Panc1 (cell line): Measurements from ENCODE around the gene ITGB5. TPM values are rescaled to one million over a fixed set of nuclear protein-coding genes. Genes with fewer than 3 reads are reported as not detected.

Experiments used
- ATAC-seq: fragments of 200-7000 bp; cut with Tn5 transposase; 2 replicates; pipeline ENCODE4 v1.9.1; 2020; ENCODE audit warnings: mild to moderate bottlenecking, moderate library complexity
- BruUV-seq: library from RNA; stranded (reverse); fragments of 400-500 nt; replicated peaks from 2 replicates; lab custom pipeline; 2021; lab: Mats Ljungman, UMichigan
- CTCF ChIA-PET: fragments of 300-600 bp; sonication (Branson Sonifier 250); formaldehyde crosslinking; loops from one replicate; lab custom pipeline; 2022; ENCODE audit warnings: antibody characterized with exemption; lab: Charles Lee
- POLR2A ChIA-PET: fragments of 300-600 bp; sonication (Branson Sonifier 250); formaldehyde crosslinking; loops from one replicate; lab custom pipeline; 2022; ENCODE audit warnings: antibody characterized with exemption; lab: Charles Lee
- DNase-seq: peaks from one replicate; pipeline ENCODE4 v3.0.0-alpha.2; 2010; ENCODE audit warnings: low read depth, low spot score
- H3K27ac ChIP-seq: 2 replicates; pipeline ENCODE4 v1.5.1; 2011; ENCODE audit warnings: mild to moderate bottlenecking, low read length, inconsistent platforms
- H3K27me3 ChIP-seq: fragments of 200-500 bp; sonication (Bioruptor generic); 2 replicates; pipeline ENCODE4 v1.6.0; 2014; ENCODE audit warnings: low read length, inconsistent platforms; ENCODE audit not compliant: control insufficient read depth, insufficient read depth
- H3K36me3 ChIP-seq: fragments of 200-500 bp; sonication (Bioruptor generic); 2 replicates; pipeline ENCODE4 v1.5.1; 2014; ENCODE audit warnings: inconsistent platforms, mild to moderate bottlenecking, low read length, moderate library complexity; ENCODE audit not compliant: control insufficient read depth, insufficient read depth
- H3K4me1 ChIP-seq: 2 replicates; pipeline ENCODE4 v1.5.1; 2011; ENCODE audit warnings: inconsistent platforms, mild to moderate bottlenecking, low read length, moderate library complexity; ENCODE audit not compliant: control insufficient read depth, insufficient read depth
- H3K4me3 ChIP-seq, 2 experiments: 2 replicates each; pipeline ENCODE4 v1.5.1; 2011 to 2012; ENCODE audit warnings: low read depth in 2 of 2, low read length in 2 of 2, mild to moderate bottlenecking in 2 of 2, inconsistent platforms in 1 of 2, moderate library complexity in 1 of 2
- H3K9me3 ChIP-seq: fragments of 200-500 bp; sonication (Bioruptor generic); 2 replicates; pipeline ENCODE4 v1.5.1; 2014; ENCODE audit warnings: low read depth, mild to moderate bottlenecking, inconsistent platforms, low read length, moderate library complexity; ENCODE audit not compliant: control insufficient read depth, insufficient read depth
- POLR2AphosphoS5 ChIP-seq: IDR thresholded peaks from 2 replicates; pipeline ENCODE4 v1.6.1; 2012; ENCODE audit warnings: mild to moderate bottlenecking, low read depth, low read length, moderate library complexity
- SIN3A ChIP-seq: IDR thresholded peaks from 2 replicates; pipeline ENCODE4 v1.6.1; 2012; ENCODE audit warnings: low read depth, mild to moderate bottlenecking, low read length, moderate library complexity, borderline replicate concordance; ENCODE audit not compliant: insufficient read depth
- TCF7L2 ChIP-seq: IDR thresholded peaks from 2 replicates; pipeline ENCODE4 v1.6.1; 2011; ENCODE audit warnings: mild to moderate bottlenecking, low read depth, low read length, inconsistent platforms
- in situ Hi-C: cut with HindIII; loops from 2 replicates; pipeline ENCODE4 v1.10.0; 2016; ENCODE audit warnings: low sequenced_read_pairs, low pct_unique_long_range_greater_than_20kb
- intact Hi-C: fragments of 100-400 bp; cut with micrococcal nuclease; formaldehyde crosslinking; loops from one replicate; pipeline ENCODE4 v1.10.0; 2022; ENCODE audit not compliant: unreplicated experiment
- total RNA-seq: library from RNA; stranded (reverse); gene quantifications from one replicate; pipeline ENCODE4 v1.2.1, GENCODE V29; 2021; ENCODE audit not compliant: unreplicated experiment
- TF ChIP-seq, protein P1 (sequence below): fragments of 450-650 bp; IDR thresholded peaks from 2 replicates; pipeline ENCODE4 v1.5.1; 2017; ENCODE audit warnings: mild to moderate bottlenecking
- TF ChIP-seq, protein P2 (sequence below), 2 experiments: IDR thresholded peaks; 2 replicates each; pipeline ENCODE4 v1.6.1; 2011 to 2012; ENCODE audit warnings: low read depth in 2 of 2, control low read depth in 1 of 2, low read length in 1 of 2, mild to moderate bottlenecking in 1 of 2, moderate library complexity in 1 of 2; ENCODE audit not compliant: insufficient read depth in 1 of 2

Gene ITGB5
- total RNA-seq, 1 experiment from 2014 or later = 446 TPM

DNA sequence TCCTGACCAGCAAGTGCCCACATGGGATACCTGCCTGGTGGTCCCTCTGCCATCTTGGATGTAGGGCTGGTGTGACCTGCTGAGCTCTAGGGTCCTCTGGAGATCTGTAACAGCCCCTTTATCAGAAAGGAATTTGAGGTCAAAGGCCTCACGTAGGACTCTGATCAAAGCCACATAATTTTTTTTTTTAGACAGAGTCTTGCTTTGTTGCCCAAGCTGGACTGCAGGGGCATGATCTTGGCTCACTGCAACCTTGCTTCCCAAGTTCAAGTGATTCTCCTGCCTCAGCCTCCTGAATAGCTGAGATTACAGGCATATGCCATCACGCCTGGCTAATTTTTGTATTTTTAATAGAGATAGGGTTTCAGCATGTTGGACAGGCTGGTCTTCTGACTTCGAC lies 9.5 kb downstream of the ITGB5 start:
- no peak for ATAC-seq
- in situ Hi-C loops = loop anchor here (5.0 kb wide), 1 partner anchor 35 kb away; no protein-coding TSS in a partner anchor
- H3K4me3 ChIP-seq = no peak overlapping the region
- H3K27me3 ChIP-seq = no peaks in the 10 kb centered on the region
- no TSS peak for BruUV-seq
- H3K9me3 ChIP-seq = no peaks in the 10 kb centered on the region
- intact Hi-C loops = no loop called here
- H3K4me1 ChIP-seq = peaks cover 76% of the 10 kb centered on the region
- POLR2A ChIA-PET = interaction anchor here (0.5 to 0.8 kb wide), 2 partner anchors 9 to 16 kb away, joined by 3 read pairs; no protein-coding TSS in a partner anchor
- H3K36me3 ChIP-seq = no peaks in the 10 kb centered on the region
- CTCF ChIA-PET = no interaction called here
- TF ChIP-seq, protein P1, sequence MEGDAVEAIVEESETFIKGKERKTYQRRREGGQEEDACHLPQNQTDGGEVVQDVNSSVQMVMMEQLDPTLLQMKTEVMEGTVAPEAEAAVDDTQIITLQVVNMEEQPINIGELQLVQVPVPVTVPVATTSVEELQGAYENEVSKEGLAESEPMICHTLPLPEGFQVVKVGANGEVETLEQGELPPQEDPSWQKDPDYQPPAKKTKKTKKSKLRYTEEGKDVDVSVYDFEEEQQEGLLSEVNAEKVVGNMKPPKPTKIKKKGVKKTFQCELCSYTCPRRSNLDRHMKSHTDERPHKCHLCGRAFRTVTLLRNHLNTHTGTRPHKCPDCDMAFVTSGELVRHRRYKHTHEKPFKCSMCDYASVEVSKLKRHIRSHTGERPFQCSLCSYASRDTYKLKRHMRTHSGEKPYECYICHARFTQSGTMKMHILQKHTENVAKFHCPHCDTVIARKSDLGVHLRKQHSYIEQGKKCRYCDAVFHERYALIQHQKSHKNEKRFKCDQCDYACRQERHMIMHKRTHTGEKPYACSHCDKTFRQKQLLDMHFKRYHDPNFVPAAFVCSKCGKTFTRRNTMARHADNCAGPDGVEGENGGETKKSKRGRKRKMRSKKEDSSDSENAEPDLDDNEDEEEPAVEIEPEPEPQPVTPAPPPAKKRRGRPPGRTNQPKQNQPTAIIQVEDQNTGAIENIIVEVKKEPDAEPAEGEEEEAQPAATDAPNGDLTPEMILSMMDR = no peak
- TF ChIP-seq SIN3A (no peak), TCF7L2 (peak; percentile 57), POLR2AphosphoS5 (no peak)
- TF ChIP-seq, protein P2, sequence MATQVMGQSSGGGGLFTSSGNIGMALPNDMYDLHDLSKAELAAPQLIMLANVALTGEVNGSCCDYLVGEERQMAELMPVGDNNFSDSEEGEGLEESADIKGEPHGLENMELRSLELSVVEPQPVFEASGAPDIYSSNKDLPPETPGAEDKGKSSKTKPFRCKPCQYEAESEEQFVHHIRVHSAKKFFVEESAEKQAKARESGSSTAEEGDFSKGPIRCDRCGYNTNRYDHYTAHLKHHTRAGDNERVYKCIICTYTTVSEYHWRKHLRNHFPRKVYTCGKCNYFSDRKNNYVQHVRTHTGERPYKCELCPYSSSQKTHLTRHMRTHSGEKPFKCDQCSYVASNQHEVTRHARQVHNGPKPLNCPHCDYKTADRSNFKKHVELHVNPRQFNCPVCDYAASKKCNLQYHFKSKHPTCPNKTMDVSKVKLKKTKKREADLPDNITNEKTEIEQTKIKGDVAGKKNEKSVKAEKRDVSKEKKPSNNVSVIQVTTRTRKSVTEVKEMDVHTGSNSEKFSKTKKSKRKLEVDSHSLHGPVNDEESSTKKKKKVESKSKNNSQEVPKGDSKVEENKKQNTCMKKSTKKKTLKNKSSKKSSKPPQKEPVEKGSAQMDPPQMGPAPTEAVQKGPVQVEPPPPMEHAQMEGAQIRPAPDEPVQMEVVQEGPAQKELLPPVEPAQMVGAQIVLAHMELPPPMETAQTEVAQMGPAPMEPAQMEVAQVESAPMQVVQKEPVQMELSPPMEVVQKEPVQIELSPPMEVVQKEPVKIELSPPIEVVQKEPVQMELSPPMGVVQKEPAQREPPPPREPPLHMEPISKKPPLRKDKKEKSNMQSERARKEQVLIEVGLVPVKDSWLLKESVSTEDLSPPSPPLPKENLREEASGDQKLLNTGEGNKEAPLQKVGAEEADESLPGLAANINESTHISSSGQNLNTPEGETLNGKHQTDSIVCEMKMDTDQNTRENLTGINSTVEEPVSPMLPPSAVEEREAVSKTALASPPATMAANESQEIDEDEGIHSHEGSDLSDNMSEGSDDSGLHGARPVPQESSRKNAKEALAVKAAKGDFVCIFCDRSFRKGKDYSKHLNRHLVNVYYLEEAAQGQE (IDR thresholded peaks at IDR 0.05; ENCODE audit: insufficient read depth in 1 of 2, low read depth in 2 of 2, low read length in 1 of 2) = no peak
- H3K27ac ChIP-seq = peak overlapping the region; percentile 92
- DNase-seq = no peak

DNA sequence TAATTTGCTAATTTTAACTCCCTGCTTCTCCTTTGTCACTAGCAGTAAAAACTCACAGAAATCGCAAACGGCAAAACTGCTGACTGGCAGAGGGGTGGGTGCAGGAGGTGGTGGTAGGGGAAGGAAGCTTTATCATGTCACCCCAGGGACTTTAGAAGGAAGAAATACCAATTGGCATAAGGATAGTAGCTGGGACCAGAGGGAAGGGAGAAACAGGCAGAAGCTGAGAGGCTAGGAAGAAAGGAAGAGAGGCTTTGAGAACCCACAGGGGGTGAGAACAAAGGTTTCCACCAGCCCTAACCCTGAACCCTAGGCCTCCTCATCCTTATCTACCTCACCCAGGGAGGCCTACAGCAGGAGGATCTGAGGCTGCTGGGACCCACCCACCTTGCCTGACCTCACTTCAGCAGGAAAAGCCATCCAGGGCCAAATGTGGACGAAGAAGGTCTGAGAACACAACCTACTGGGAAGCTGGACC lies 10.7 kb downstream of the ITGB5 start:
- DNase-seq (no peak), ATAC-seq (no peak)
- BruUV-seq = no TSS peak
- Histone ChIP-seq H3K9me3 (no peaks in the 10 kb centered on the region), H3K4me3 (no peak overlapping the region), H3K27ac (peak overlapping the region; percentile 92), H3K27me3 (no peaks in the 10 kb centered on the region), H3K36me3 (0 out of 2 replicates have a peak, but pooled peaks cover 5% of the 10 kb centered on the region), H3K4me1 (peaks cover 67% of the 10 kb centered on the region)
- TF ChIP-seq SIN3A = no peak
- TF ChIP-seq, protein P2 (IDR thresholded peaks at IDR 0.05; ENCODE audit: insufficient read depth in 1 of 2, low read depth in 2 of 2, low read length in 1 of 2) = no peak
- TF ChIP-seq TCF7L2 = 0 out of 2 replicates have a peak, but pooled peaks have one; percentile 24
- POLR2A ChIA-PET = no interaction called here
- CTCF ChIA-PET = interaction anchor here (0.6 kb wide), 1 partner anchor 313 kb away, joined by 8 read pairs; no protein-coding TSS in a partner anchor
- in situ Hi-C loops (loop anchor here (5.0 kb wide), 1 partner anchor 34 kb away; no protein-coding TSS in a partner anchor), intact Hi-C loops (no loop called here)
